Iris pigment epithelial cell (primary cell): Measurements from ENCODE around the gene CD300H.

Experiments used
- DNase-seq: peaks from one replicate; pipeline ENCODE4 v3.0.0-alpha.2; 2011; ENCODE audit warnings: low read depth

Gene CD300H

DNA sequence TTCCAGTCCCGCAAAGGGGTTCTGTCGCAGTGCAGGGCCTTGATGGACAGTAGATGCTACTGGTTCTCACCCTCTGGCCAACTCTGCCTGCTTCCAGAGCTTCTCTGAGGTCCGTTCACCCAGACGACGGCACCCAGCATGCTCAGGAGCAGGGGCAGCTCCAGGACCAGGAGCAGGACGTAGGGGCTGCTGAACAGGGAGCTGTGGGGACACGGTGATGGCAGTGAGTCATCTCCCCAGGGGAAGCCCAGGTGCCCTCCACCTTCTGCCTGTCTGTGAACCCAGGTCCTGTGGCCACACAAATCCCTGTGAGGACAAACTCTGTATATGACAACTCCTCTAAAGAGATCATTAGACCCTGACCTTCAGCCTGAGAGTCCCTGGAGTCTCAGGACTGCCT lies 18.0 kb downstream of the CD300H start:
- DNase-seq = no peak

- no peak for DNase-seq
These were observed 19.6 kb downstream of the CD300H start for GRCh38 chr17:74547736-74548135.

- no peak for DNase-seq
These were observed 20.0 kb downstream of the CD300H start for GRCh38 chr17:74547264-74547663.

GRCh38 chr17:74546586-74546985 lies 20.7 kb downstream of the CD300H start:
- DNase-seq = no peak

DNA sequence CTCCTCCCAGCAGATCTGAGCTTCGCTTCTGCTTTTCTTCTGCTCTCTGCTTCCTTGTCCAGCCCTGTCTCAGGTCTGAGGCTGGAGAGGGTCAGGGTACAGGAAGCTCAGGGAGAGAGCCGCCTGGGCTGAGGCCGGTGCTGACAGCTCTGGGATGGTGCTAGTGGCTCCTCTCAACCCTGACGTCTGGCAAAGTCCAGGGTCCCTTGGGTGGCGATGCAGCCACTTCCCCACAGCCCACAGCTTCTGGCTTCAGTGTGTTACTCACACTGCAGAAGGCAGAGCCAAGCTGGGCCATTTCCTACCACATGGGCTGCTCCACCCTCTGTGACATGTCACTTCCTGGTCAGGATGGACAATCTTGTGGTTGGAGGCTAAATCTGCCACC lies 21.5 kb downstream of the CD300H start, which contains the start of gene CD300C:
Gene CD300C, minus strand, starts transcription at position 273 of the 388 bp plus-strand sequence. CDS start 333 bp downstream, outside the sequence.
- no peak for DNase-seq

- DNase-seq = no peak
These were observed 22.1 kb downstream of the CD300H start for GRCh38 chr17:74544991-74545842.

- DNase-seq = no peak
These were observed 23.2 kb downstream of the CD300H start for GRCh38 chr17:74543891-74544760.

DNA sequence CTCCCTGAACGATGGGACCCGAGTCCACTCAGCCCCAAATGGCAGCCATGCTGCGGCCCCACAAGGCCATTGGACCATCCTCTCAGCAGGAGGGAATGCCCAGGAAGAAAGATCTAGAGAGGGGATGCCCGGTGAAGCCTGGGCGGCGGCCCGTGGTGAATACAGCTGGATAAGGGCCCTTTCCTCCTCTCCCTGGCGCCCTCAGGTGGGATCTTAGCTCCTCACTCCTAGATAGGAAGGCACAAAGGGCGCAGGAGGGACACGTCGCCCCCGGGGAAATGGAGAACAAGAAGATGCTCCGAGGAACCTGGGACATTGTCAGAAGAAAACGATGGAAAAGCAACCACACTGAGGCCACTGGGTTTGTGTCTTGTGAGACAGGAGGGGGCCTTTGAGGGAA lies 23.9 kb downstream of the CD300H start:
- no peak for DNase-seq

DNA sequence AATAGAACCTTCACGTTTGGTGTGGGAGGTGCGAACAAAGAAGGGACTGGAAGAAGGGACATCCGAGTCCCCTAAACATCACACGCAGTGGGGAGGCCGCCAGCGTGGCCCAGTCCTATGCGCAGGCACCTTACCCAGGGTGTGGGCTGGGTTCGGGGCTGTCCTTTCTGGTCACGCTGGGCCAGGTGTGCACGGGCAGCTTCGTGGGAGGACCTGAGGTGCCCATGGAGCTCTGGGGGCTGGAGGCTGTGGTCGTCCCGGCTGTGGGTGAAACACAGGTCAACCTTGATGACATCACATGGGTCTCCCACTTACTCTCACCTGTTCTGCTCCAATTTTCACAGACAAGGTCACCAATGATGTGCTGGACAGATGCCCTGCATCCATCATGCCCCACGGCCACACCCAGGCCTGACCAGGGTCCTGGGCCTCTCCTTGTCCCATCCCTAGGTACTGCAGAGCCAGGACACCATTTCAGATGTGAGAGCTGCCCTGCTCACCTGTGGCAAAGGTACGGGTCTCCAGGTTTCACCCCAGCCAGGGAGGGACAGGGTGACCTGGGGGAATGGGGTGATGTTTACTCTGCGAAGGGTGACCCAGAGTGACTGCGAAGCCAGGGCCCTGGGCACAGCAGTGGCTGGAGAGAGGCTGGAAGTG lies 24.5 kb downstream of the CD300H start:
- DNase-seq = no peak

- no peak for DNase-seq
These were observed 25.1 kb downstream of the CD300H start for GRCh38 chr17:74542166-74542565.

DNA sequence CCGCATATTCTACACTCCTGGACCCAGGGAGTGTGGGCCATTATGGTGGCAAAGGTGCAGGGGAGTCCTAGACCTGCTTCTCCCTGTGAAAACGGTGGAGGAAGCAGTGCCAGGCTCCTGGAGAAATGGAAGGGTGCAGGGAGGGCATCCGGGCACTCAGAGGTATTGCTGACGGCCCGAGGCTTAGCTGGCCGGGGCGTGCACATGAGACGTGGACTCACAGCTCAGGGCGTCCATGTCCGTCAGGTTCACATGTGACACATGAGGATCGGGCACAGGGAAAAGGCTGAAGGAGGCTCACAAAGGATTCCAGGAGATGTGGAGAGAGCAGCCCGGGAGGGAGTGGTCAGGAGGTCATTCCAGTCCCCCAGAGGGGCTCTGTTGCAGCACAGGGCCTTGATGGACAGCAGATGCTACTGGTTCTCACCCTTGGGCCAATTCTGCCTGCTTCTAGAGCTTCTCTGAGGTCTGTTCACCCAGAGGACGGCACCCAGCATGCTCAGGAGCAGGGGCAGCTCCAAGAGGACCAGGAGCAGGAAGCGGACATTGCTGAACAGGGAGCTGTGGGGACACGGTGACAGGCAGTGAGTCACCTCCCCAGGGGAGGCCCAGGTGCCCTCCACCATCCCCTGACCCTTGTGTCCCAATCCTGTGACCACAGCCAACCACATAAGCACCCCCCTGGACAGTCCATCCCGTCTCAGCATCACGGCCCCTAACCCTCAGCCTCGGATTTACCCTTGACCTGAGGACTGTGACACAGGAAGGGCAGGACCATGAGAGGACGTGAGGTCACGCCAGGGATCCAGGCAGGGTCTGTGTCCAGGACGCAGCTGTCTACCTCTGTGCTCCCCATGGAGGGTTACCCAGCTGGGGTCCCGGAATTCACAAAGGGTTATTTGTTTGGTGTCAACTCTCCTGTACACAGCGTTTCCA lies 25.9 kb downstream of the CD300H start:
- DNase-seq = no peak

- no peak for DNase-seq
These were observed 28.0 kb downstream of the CD300H start for GRCh38 chr17:74539281-74539820.

DNA sequence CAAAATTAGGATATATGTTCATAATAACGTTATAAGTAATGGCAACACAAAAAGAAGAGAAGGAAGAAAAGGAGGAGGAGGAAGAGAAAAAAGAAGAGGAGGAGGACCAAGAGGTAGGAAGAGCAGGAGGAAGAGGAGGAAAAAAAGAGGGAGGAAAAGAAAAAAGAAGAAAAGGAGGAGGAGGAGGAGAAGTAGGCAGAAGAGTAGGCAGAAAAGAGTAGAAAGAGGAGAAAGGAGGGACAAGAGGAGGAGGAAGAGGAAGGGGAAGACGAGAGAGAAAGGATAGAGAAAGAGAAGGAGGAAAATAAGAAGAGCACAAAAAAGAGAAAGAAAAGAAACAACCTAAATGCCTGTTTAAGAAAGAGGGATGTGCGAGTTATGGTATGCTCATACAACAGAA lies 30.4 kb downstream of the CD300H start:
- no peak for DNase-seq

GRCh38 chr17:74532115-74532514 lies 35.2 kb downstream of the CD300H start:
- no peak for DNase-seq

DNA sequence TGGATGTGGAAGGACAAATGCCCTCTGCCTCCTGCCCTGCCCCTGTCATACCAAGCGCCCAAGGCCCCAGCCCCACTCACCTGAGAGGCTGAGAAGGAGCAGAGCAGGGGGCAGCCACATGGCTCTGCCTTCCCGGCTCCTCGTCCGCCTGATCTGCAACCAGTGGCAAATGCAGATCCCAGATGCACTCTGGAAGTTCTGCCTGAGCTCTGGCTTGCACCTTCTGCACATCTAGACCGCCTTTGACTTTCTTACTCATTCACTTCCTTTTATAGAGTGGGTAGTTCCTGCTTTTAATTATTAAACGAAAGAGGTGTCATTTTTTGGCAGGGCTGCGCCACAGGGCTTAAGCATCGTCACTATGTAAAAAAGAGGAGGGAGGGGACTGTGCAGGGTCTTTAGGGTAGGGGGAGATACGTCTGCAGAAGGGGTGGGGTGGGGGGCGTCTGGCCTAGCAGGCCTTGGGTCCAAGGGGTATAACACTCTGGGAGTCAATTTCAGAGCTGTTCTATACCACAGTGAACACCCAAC lies 36.0 kb downstream of the CD300H start, which contains the start of gene CD300LB:
Gene CD300LB, minus strand, starts transcription at position 245 of the 531 bp plus-strand sequence. Its CDS starts 125 bp downstream, at position 120.
- DNase-seq = no peak

DNA sequence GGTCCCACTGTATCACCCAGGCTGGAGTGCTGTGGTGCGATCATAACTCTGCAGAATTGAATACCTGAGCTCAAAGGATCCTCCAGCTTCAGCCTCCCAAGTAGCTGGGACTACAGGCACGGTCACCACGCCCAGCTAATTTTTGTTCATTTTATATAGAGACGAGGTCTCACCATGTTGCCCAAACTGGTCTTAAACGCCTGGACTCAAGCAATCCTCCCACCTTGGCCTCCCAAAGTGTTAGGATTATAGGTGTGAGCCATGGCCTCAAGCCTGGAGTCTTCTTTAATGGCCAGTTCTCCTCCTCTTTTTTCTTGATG lies 36.5 kb downstream of the CD300H start:
- no peak for DNase-seq

DNA sequence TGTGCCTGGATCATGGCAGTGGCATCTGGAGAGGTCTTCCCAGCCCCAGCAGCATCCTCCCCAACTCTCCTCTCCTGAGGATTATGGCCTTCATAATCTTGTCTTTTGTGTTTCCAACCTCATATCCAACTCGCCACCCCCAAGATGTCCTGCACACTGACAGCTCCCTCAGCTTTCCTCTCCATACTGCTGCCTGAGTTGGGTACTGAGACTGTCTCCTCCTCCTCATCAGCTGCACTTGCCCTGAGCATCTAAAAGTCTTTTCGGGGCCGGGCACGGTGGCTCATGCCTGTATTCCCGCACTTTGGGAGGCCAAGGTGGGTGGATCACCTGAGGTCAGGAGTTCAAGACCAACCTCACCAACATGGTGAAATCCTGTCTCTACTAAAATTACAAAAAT lies 38.1 kb downstream of the CD300H start:
- DNase-seq = no peak

GRCh38 chr17:74528491-74529199 lies 38.7 kb downstream of the CD300H start:
- DNase-seq = no peak

DNA sequence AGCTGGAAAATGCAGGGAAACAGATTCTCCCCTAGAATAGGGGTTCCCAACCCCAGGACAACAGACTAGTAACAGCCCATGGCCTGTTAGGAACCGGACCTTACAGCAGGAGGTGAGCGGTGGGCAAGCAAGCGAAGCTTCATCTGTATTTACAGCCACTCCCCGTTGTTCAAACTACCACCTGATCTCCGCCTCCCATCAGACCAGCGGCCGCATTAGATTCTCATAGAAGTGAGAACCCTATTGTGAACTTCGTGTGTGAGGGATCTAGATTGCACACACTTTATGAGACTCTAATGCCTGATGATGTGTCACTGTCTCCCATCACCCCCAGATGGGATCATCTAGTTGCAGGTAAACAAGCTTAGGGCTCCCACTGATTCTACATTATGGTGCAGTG lies 39.6 kb downstream of the CD300H start:
- no peak for DNase-seq

DNA sequence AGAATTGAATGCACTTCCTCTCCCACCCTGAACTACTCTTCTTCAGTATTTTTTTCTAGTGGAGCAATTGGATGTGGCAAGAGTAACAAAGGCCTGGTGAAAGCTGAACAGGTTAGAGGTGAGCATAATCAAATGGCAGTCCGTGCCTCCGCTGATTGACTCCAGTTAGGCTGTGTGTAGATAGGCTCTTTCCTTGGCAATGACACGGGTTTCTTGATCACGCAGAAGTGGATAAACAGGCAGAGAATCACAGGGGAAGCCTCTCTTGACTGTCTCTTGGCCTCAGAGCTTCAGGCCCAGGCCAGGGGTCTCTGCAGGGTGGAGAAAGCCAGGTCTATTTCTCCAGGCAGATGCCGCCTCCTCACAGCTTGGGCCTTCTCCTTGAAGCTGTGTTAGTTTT lies 40.2 kb downstream of the CD300H start:
- no peak for DNase-seq
